A673 (cell line): ENCODE results near the gene AHDC1. TPM values are rescaled to one million over a fixed set of nuclear protein-coding genes. Genes with fewer than 3 reads are reported as not detected.
"Not testable (repeated sequence)": the region's sequence is repeated elsewhere in the genome, so short reads cannot be mapped to it uniquely, and the experiment has no call there.

Experiments
- BruUV-seq: library from RNA; stranded (reverse); fragments of 400-500 nt; replicated peaks from 2 replicates; lab custom pipeline; 2021; lab: Mats Ljungman, UMichigan
- CTCF ChIA-PET: fragments of 300-600 bp; sonication (Branson Sonifier 250); formaldehyde crosslinking; loops from one replicate; lab custom pipeline; 2022; ENCODE audit warnings: antibody characterized with exemption; lab: Charles Lee
- POLR2A ChIA-PET: fragments of 300-600 bp; sonication (Branson Sonifier 250); formaldehyde crosslinking; loops from one replicate; lab custom pipeline; 2022; ENCODE audit warnings: antibody characterized with exemption; ENCODE audit not compliant: low non-redundant PET; lab: Charles Lee
- DNase-seq: peaks from one replicate; pipeline ENCODE4 v3.0.0-alpha.2; 2015; ENCODE audit warnings: low spot score
- H3K27ac ChIP-seq: fragments of 200-600 bp; sonication (generic); 2 replicates; pipeline ENCODE4 v1.5.1; 2016; ENCODE audit warnings: mixed run types, low read depth, mild to moderate bottlenecking, mixed read lengths, antibody characterized with exemption, low read length; ENCODE audit not compliant: poor library complexity, severe bottlenecking
- H3K27me3 ChIP-seq: fragments of 200-600 bp; sonication (generic); replicated peaks from 2 replicates; pipeline ENCODE4 v1.6.1; 2017; ENCODE audit warnings: mixed run types, low read depth, mild to moderate bottlenecking, mixed read lengths, antibody characterized with exemption, low read length; ENCODE audit not compliant: insufficient read depth, poor library complexity
- H3K36me3 ChIP-seq: fragments of 200-600 bp; sonication (generic); 2 replicates; pipeline ENCODE4 v1.6.1; 2016; ENCODE audit warnings: mixed run types, mild to moderate bottlenecking, mixed read lengths, antibody characterized with exemption, low read length; ENCODE audit not compliant: insufficient read depth, poor library complexity, severe bottlenecking
- H3K4me1 ChIP-seq: fragments of 200-600 bp; sonication (generic); 2 replicates; pipeline ENCODE4 v1.6.1; 2017; ENCODE audit warnings: mixed run types, mild to moderate bottlenecking, mixed read lengths, antibody characterized with exemption, low read length; ENCODE audit not compliant: insufficient read depth, poor library complexity, severe bottlenecking
- H3K4me3 ChIP-seq: fragments of 200-600 bp; sonication (generic); 2 replicates; pipeline ENCODE4 v1.5.1; 2016; ENCODE audit warnings: low read depth, mixed run types, mild to moderate bottlenecking, mixed read lengths, low read length; ENCODE audit not compliant: poor library complexity, severe bottlenecking
- H3K9me3 ChIP-seq: fragments of 200-600 bp; sonication (generic); 2 replicates; pipeline ENCODE4 v1.6.1; 2016; ENCODE audit warnings: mixed run types, low read depth, mild to moderate bottlenecking, mixed read lengths, antibody characterized with exemption, low read length; ENCODE audit not compliant: poor library complexity, severe bottlenecking
- CTCF ChIP-seq: fragments of 300-800, 200-600 bp; sonication (generic); conservative IDR thresholded peaks from 2 replicates; pipeline ENCODE4 v1.5.1; 2017; ENCODE audit warnings: low read depth, mild to moderate bottlenecking, antibody characterized with exemption, low read length, moderate library complexity, mixed read lengths
- EZH2 ChIP-seq: fragments of 200-600 bp; sonication (generic); IDR thresholded peaks from 2 replicates; pipeline ENCODE4 v1.6.1; 2017; ENCODE audit warnings: borderline replicate concordance, low read depth, mild to moderate bottlenecking, mixed read lengths, antibody characterized with exemption, low read length; ENCODE audit not compliant: poor library complexity, severe bottlenecking
- intact Hi-C: fragments of 100-400 bp; cut with micrococcal nuclease; formaldehyde crosslinking; loops from one replicate; pipeline ENCODE4 v1.10.0; 2022; ENCODE audit not compliant: unreplicated experiment
- total RNA-seq: library from RNA; stranded (reverse); gene quantifications from 2 replicates; pipeline ENCODE4 v1.2.3, GENCODE V29; 2021

The AHDC1 gene
- total RNA-seq, 1 experiment from 2014 or later = 33.2 TPM

- intact Hi-C loops = no loop called here
- DNase-seq = no peak
- no peak overlapping the region for H3K4me3 ChIP-seq
- CTCF ChIA-PET = no interaction called here
- no peaks in the 10 kb centered on the region for H3K9me3 ChIP-seq
- no peaks in the 10 kb centered on the region for H3K36me3 ChIP-seq
- no TSS peak for BruUV-seq
- H3K27ac ChIP-seq = no peak overlapping the region
- POLR2A ChIA-PET = interaction anchor here (0.7 kb wide), 1 partner anchor 973 kb away, joined by 3 read pairs; no protein-coding TSS in a partner anchor
- H3K4me1 ChIP-seq = no peaks in the 10 kb centered on the region
- no peaks in the 10 kb centered on the region for H3K27me3 ChIP-seq
- no peak for TF ChIP-seq CTCF
- no peak for TF ChIP-seq EZH2
Measured at GRCh38 chr1:27504588-27505419, 99.1 kb downstream of the AHDC1 start.

GRCh38 chr1:27503844-27504587 is 99.9 kb downstream of the AHDC1 start:
- Histone ChIP-seq H3K36me3 (no peaks in the 10 kb centered on the region), H3K27me3 (no peaks in the 10 kb centered on the region), H3K9me3 (no peaks in the 10 kb centered on the region), H3K4me1 (no peaks in the 10 kb centered on the region), H3K4me3 (no peak overlapping the region), H3K27ac (no peak overlapping the region)
- ChIA-PET POLR2A (no interaction called here), CTCF (no interaction called here)
- DNase-seq = no peak
- intact Hi-C loops = no loop called here
- no TSS peak for BruUV-seq
- TF ChIP-seq CTCF (no peak), EZH2 (no peak)

- Histone ChIP-seq H3K36me3 (no peaks in the 10 kb centered on the region), H3K4me3 (no peak overlapping the region), H3K27ac (no peak overlapping the region), H3K27me3 (no peaks in the 10 kb centered on the region), H3K9me3 (no peaks in the 10 kb centered on the region), H3K4me1 (no peaks in the 10 kb centered on the region)
- intact Hi-C loops = no loop called here
- CTCF ChIA-PET = no interaction called here
- no TSS peak for BruUV-seq
- POLR2A ChIA-PET = no interaction called here
- DNase-seq = no peak
- no peak for TF ChIP-seq CTCF
Measured at GRCh38 chr1:27503033-27503432, 100.9 kb downstream of the AHDC1 start.

- DNase-seq, BruUV-seq, H3K27ac ChIP-seq, POLR2A ChIA-PET, H3K4me1 ChIP-seq, H3K27me3 ChIP-seq, H3K36me3 ChIP-seq, H3K4me3 ChIP-seq, intact Hi-C loops, CTCF ChIA-PET, H3K9me3 ChIP-seq: not testable (repeated sequence)
Measured at GRCh38 chr1:27501159-27501558, 102.8 kb downstream of the AHDC1 start.
